ENCODE results near the gene AGRN.
A peak's percentile ranks its signal among the peaks of the same experiment; 100 is the strongest.

Gene AGRN

GRCh38 chr1:1082776-1083415 lies 63.0 kb downstream of the AGRN start:
- DNase-seq (ENCODE audit: extremely low read depth, insufficient read length): no peak
- TF ChIP-seq, protein P1, sequence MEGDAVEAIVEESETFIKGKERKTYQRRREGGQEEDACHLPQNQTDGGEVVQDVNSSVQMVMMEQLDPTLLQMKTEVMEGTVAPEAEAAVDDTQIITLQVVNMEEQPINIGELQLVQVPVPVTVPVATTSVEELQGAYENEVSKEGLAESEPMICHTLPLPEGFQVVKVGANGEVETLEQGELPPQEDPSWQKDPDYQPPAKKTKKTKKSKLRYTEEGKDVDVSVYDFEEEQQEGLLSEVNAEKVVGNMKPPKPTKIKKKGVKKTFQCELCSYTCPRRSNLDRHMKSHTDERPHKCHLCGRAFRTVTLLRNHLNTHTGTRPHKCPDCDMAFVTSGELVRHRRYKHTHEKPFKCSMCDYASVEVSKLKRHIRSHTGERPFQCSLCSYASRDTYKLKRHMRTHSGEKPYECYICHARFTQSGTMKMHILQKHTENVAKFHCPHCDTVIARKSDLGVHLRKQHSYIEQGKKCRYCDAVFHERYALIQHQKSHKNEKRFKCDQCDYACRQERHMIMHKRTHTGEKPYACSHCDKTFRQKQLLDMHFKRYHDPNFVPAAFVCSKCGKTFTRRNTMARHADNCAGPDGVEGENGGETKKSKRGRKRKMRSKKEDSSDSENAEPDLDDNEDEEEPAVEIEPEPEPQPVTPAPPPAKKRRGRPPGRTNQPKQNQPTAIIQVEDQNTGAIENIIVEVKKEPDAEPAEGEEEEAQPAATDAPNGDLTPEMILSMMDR (IDR thresholded peaks at IDR 0.05; ENCODE audit: insufficient read depth, low read length, poor library complexity, severe bottlenecking): no peak
- Histone ChIP-seq H3K4me3 (replicated peaks; ENCODE audit: low read depth, low read length) (no peak overlapping the region), H3K36me3 (ENCODE audit: control insufficient read depth, insufficient read depth, low read length) (no peaks in the 10 kb centered on the region; the same call in 1 of the 2 replicates), H3K27me3 (replicated peaks; ENCODE audit: control insufficient read depth, insufficient read depth, low read length) (no peaks in the 10 kb centered on the region)

GRCh38 chr1:1083416-1084371 lies 63.8 kb downstream of the AGRN start:
- Histone ChIP-seq H3K27me3 (replicated peaks; ENCODE audit: control insufficient read depth, insufficient read depth, low read length) (no peaks in the 10 kb centered on the region), H3K36me3 (ENCODE audit: control insufficient read depth, insufficient read depth, low read length) (no peaks in the 10 kb centered on the region; the same call in 1 of the 2 replicates), H3K4me3 (replicated peaks; ENCODE audit: low read depth, low read length) (no peak overlapping the region)
- DNase-seq (ENCODE audit: extremely low read depth, insufficient read length): peak; percentile 13
- TF ChIP-seq, protein P1 (IDR thresholded peaks at IDR 0.05; ENCODE audit: insufficient read depth, low read length, poor library complexity, severe bottlenecking): no peak

- peak; percentile 10 for DNase-seq (ENCODE audit: extremely low read depth, insufficient read length)
- no peaks in the 10 kb centered on the region for H3K27me3 ChIP-seq (replicated peaks; ENCODE audit: control insufficient read depth, insufficient read depth, low read length)
- H3K36me3 ChIP-seq (ENCODE audit: control insufficient read depth, insufficient read depth, low read length): no peaks in the 10 kb centered on the region; the same call in 1 of the 2 replicates
- TF ChIP-seq, protein P1 (IDR thresholded peaks at IDR 0.05; ENCODE audit: insufficient read depth, low read length, poor library complexity, severe bottlenecking): no peak
- H3K4me3 ChIP-seq (replicated peaks; ENCODE audit: low read depth, low read length): no peak overlapping the region
Measured at GRCh38 chr1:1084372-1085170, 64.7 kb downstream of the AGRN start.

GRCh38 chr1:1085171-1085841 lies 65.4 kb downstream of the AGRN start:
- DNase-seq (ENCODE audit: extremely low read depth, insufficient read length): no peak
- TF ChIP-seq, protein P1 (IDR thresholded peaks at IDR 0.05; ENCODE audit: insufficient read depth, low read length, poor library complexity, severe bottlenecking): no peak
- H3K36me3 ChIP-seq (ENCODE audit: control insufficient read depth, insufficient read depth, low read length): peaks cover 2% of the 10 kb centered on the region; the same call in 1 of the 2 replicates
- no peaks in the 10 kb centered on the region for H3K27me3 ChIP-seq (replicated peaks; ENCODE audit: control insufficient read depth, insufficient read depth, low read length)
- no peak overlapping the region for H3K4me3 ChIP-seq (replicated peaks; ENCODE audit: low read depth, low read length)

Measured in GM06990 (cell line).